ENCODE data around the gene TULP1. TPM values are rescaled to one million over a fixed set of nuclear protein-coding genes. Genes with fewer than 3 reads are reported as not detected.
A peak's percentile ranks its signal among the peaks of the same experiment; 100 is the strongest.

TULP1 gene
- total RNA-seq, 2 experiments from 2014 or later, result not detected

DNA sequence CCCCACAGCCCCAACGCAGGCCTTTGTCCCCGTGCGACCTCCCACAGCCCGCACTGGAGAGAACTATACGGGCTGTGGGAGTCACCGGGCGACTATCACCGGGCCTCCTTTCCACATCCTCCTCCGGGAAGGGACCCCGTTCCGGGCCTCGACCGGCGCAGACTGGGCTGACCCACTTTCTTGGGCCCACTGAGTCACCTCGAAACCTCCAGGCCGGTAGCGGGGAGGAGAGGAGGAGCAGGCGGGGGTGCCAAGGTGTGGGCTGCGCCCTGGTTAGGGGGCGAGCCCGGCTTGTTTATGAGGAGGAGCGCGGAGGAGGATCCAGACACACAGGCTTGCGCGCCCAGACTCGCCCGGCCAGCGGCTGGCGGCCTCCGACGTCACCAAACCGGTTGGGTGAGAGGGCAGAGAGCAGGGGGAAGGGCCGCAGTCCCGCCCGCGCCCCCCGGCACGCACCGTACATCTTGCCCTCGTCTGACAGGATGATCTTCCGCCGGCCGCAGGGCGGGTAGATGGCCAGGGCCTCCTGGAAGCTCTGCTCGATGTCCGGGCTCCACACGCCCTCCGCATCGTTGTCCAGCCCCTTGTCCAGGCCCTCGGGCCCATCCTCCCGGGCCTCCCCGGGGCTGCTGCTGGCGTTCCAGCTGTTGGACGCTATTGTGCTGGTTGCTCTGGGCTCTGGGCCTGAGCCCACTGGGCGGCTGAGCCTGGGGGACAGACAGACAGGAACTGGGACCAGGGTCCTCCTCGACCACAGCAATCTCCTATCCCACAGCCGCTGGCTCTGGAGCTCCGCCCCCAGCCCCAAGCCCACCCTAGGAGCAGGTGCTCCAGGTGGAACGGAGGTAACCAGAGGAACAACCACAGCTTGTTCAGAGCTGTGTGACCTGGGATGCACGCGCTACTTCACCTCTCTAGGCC, 26.4 kb downstream of the TULP1 start:
- peaks cover 4% of the 10 kb centered on the region for H3K4me1 Mint-ChIP-seq
- DNase-seq, result no peak
- H3K36me3 Mint-ChIP-seq, result no peaks in the 10 kb centered on the region
- H3K4me3 Mint-ChIP-seq, result no peak overlapping the region
- no peak overlapping the region for H3K27ac Mint-ChIP-seq
- no peaks in the 10 kb centered on the region for H3K9me3 Mint-ChIP-seq
- H3K27me3 Mint-ChIP-seq, result peaks cover 2% of the 10 kb centered on the region

GRCh38 chr6:35485402-35485877, 27.3 kb downstream of the TULP1 start:
- Mint-ChIP-seq H3K36me3 (no peaks in the 10 kb centered on the region), H3K27me3 (no peaks in the 10 kb centered on the region), H3K4me1 (peaks cover 4% of the 10 kb centered on the region), H3K4me3 (no peak overlapping the region), H3K9me3 (no peaks in the 10 kb centered on the region), H3K27ac (no peak overlapping the region)
- DNase-seq, result no peak

DNA sequence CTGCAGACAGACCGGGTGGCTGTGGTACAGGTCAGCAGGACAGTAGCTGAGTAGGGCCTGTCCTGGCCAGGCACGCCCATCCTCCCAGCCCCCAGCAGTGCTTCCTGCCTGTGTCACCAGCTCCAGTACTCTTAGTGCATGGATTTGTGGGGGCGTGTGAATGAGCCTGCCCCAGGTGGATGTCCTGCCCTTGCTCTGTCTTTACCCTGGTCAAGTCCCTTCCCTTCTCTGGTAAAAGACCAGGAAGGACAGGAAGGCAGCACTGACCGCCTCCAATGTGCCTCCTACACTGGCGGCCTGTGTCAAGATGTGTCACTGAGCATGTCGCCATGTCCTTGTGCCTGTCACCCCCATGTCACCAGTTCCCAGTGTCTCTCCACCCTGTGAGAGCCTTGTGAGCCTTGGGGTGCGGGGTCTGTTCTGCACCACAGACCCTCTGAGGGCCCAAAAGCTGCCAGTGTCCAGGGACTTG, 27.7 kb downstream of the TULP1 start:
- DNase-seq, result no peak
- H3K27me3 Mint-ChIP-seq, result no peaks in the 10 kb centered on the region
- peaks cover 4% of the 10 kb centered on the region for H3K4me1 Mint-ChIP-seq
- H3K4me3 Mint-ChIP-seq, result no peak overlapping the region
- no peaks in the 10 kb centered on the region for H3K36me3 Mint-ChIP-seq
- H3K27ac Mint-ChIP-seq, result no peak overlapping the region
- H3K9me3 Mint-ChIP-seq, result no peaks in the 10 kb centered on the region

DNA sequence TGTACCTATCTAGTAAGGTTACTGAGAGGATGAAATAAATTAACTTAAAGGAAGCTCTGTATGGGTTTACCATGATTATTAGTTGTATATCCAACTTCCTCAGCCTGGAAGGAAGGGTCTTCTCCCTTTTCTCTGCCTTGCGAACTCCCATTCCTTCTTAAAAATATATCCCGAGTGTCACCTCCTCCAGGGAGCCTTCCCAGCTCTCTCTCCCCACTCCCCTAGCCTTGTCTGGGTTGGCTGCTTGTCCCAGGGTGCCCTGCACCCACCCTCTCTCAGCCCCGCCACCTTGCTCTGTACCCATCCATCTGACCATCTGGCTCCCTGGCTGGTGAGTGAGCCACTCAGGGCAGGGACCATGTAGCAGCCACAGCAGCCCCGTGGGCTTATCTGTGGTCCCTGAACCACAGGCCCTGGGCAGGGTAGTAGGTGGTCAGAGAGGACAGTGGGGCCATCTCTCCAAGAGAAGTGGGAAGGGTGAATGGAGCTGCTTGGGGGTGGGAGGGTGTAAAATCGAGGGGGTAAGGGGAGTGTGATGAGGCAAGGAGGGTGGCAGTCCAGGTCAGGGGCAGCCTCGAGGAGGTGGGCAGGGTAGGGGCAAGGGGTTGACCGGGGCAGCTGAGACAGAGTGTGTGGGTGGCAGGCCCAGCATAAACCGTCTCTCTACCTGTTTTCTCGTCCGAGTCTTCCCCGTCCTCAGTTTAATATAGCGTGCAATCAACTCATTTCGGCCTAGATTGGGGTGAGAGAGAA, 28.6 kb downstream of the TULP1 start:
- DNase-seq, result no peak
- H3K27me3 Mint-ChIP-seq, result no peaks in the 10 kb centered on the region
- H3K4me3 Mint-ChIP-seq, result no peak overlapping the region
- H3K27ac Mint-ChIP-seq, result no peak overlapping the region
- no peaks in the 10 kb centered on the region for H3K36me3 Mint-ChIP-seq
- H3K9me3 Mint-ChIP-seq, result no peaks in the 10 kb centered on the region
- peaks cover 4% of the 10 kb centered on the region for H3K4me1 Mint-ChIP-seq

DNA sequence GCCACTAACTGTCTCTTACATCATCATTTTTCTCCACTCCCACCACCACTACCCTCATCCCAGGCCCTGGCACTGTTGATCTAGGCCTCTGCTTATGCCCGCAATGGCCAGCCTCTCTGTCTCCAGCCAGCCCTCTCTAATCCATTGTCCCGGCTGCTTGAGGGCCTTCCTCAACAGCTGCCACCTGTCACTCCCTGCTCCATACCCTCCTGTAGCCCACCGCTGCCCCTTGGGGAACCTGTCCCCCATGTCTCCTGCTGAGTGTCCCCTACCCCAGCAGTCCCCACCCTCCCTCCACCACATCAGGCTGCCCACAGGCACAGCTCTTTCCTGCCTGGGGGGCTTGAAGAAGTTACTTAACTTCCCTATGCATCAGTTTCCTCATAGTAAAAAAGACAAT, 29.2 kb downstream of the TULP1 start:
- Mint-ChIP-seq H3K4me1 (peaks cover 4% of the 10 kb centered on the region), H3K36me3 (no peaks in the 10 kb centered on the region), H3K4me3 (no peak overlapping the region), H3K9me3 (no peaks in the 10 kb centered on the region), H3K27me3 (no peaks in the 10 kb centered on the region), H3K27ac (no peak overlapping the region)
- no peak for DNase-seq

- no peak overlapping the region for H3K4me3 Mint-ChIP-seq
- peaks cover 4% of the 10 kb centered on the region for H3K4me1 Mint-ChIP-seq
- no peaks in the 10 kb centered on the region for H3K27me3 Mint-ChIP-seq
- H3K36me3 Mint-ChIP-seq, result no peaks in the 10 kb centered on the region
- H3K9me3 Mint-ChIP-seq, result no peaks in the 10 kb centered on the region
- no peak overlapping the region for H3K27ac Mint-ChIP-seq
- no peak for DNase-seq
These were observed 29.6 kb downstream of the TULP1 start for GRCh38 chr6:35483062-35483461.

GRCh38 chr6:35481226-35481625, 31.5 kb downstream of the TULP1 start:
- Mint-ChIP-seq H3K27ac (no peak overlapping the region), H3K27me3 (no peaks in the 10 kb centered on the region), H3K9me3 (no peaks in the 10 kb centered on the region), H3K4me3 (no peak overlapping the region), H3K36me3 (no peaks in the 10 kb centered on the region), H3K4me1 (no peaks in the 10 kb centered on the region)
- no peak for DNase-seq

- Mint-ChIP-seq H3K36me3 (no peaks in the 10 kb centered on the region), H3K9me3 (no peaks in the 10 kb centered on the region), H3K27ac (no peak overlapping the region), H3K27me3 (no peaks in the 10 kb centered on the region), H3K4me3 (no peak overlapping the region), H3K4me1 (peaks cover 3% of the 10 kb centered on the region)
- no peak for DNase-seq
These were observed 32.5 kb downstream of the TULP1 start for GRCh38 chr6:35480176-35480575.

DNA sequence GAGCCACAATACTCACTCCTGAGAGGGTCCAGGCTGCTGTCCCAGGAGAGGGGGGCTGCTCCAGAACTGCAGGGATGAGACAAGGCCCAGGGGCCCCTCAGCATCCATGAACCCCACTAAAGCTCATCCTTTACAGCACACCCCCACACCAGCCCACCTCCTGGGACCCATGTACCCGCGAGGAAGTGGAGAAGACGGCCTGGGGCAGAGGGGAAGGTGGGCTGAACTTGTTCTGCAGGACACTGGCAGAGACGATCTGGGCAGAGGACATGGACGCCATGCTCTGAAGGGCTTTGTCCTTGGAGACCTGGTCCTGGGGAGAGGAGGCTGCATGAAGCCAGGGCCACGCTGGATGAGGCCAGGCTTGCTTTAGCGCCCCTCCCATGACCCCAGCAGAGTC, 34.4 kb downstream of the TULP1 start:
- H3K27ac Mint-ChIP-seq, result no peak overlapping the region
- DNase-seq, result no peak
- H3K27me3 Mint-ChIP-seq, result no peaks in the 10 kb centered on the region
- no peak overlapping the region for H3K4me3 Mint-ChIP-seq
- peaks cover under 1% of the 10 kb centered on the region for H3K36me3 Mint-ChIP-seq
- no peaks in the 10 kb centered on the region for H3K9me3 Mint-ChIP-seq
- peaks cover 6% of the 10 kb centered on the region for H3K4me1 Mint-ChIP-seq

DNA sequence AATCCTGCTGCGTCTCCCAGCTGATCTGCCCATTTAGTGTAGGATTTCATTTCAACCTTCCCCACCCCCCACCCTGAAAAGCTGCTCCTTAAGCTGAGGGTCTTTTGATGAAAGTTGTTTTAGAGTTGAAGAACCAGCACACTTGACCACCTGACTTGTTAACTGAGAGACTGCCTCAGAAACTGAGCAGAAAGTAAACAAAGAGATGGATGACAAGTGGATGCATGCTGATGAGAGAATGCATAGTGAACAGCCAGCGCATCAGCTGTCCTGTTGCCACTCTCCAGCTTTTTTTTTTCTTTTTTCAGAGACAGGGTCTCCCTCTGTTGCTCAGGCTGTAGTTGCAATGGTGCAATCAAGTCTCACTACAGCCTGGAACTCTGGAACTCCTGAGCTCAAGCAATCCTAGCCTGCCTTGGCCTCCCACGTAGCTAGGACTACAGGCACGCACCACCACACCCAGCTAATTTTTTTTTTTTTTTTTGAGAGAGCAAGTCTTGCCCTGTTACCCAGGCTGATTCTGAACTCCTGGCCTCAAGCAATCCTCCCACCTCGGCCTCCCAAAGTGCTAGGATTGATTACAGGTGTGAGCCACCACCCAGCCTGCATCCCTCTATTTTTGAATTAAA, 35.0 kb downstream of the TULP1 start:
- Mint-ChIP-seq H3K4me3 (no peak overlapping the region), H3K4me1 (peaks cover 6% of the 10 kb centered on the region), H3K36me3 (peaks cover 6% of the 10 kb centered on the region), H3K27ac (no peak overlapping the region), H3K27me3 (no peaks in the 10 kb centered on the region), H3K9me3 (no peaks in the 10 kb centered on the region)
- no peak for DNase-seq

DNA sequence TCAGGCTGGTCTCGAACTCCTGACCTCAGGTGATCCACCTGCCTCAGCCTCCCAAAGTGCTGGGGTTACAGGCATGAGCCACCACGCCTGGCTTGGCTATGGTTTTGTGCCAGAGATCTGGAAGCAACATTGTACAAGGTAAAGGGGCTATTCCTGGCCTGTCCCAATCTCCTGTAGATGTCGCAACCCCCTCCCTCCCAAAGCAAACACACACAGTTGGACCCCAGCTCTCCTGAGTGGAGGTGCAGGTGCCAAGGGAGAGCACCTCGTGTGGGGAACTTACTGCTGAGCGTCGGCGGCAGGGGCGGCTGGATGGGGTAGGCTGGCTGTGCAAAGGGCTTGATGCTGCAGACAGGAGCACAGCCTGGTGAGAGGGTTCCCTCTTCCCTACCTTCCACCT, 35.7 kb downstream of the TULP1 start:
- Mint-ChIP-seq H3K27ac (no peak overlapping the region), H3K4me3 (no peak overlapping the region), H3K9me3 (no peaks in the 10 kb centered on the region), H3K36me3 (peaks cover 9% of the 10 kb centered on the region), H3K4me1 (peaks cover 10% of the 10 kb centered on the region), H3K27me3 (peaks cover 2% of the 10 kb centered on the region)
- DNase-seq, result no peak

- H3K27ac Mint-ChIP-seq, result no peak overlapping the region
- H3K36me3 Mint-ChIP-seq, result peaks cover 20% of the 10 kb centered on the region
- H3K4me1 Mint-ChIP-seq, result peaks cover 20% of the 10 kb centered on the region
- no peak for DNase-seq
- no peak overlapping the region for H3K4me3 Mint-ChIP-seq
- no peaks in the 10 kb centered on the region for H3K9me3 Mint-ChIP-seq
- H3K27me3 Mint-ChIP-seq, result peaks cover 6% of the 10 kb centered on the region
These were observed 36.7 kb downstream of the TULP1 start for GRCh38 chr6:35476004-35476403.

GRCh38 chr6:35475573-35475972, 37.1 kb downstream of the TULP1 start:
- H3K27ac Mint-ChIP-seq, result peak overlapping the region; percentile 20
- H3K9me3 Mint-ChIP-seq, result peaks cover 1% of the 10 kb centered on the region
- no peak overlapping the region for H3K4me3 Mint-ChIP-seq
- peaks cover 8% of the 10 kb centered on the region for H3K27me3 Mint-ChIP-seq
- no peak for DNase-seq
- H3K36me3 Mint-ChIP-seq, result peaks cover 24% of the 10 kb centered on the region
- H3K4me1 Mint-ChIP-seq, result peaks cover 24% of the 10 kb centered on the region

GRCh38 chr6:35474942-35475570, 37.6 kb downstream of the TULP1 start:
- peaks cover 29% of the 10 kb centered on the region for H3K36me3 Mint-ChIP-seq
- H3K9me3 Mint-ChIP-seq, result peaks cover 1% of the 10 kb centered on the region
- H3K4me1 Mint-ChIP-seq, result peaks cover 29% of the 10 kb centered on the region
- H3K27ac Mint-ChIP-seq, result peak overlapping the region; percentile 21
- no peak for DNase-seq
- H3K4me3 Mint-ChIP-seq, result no peak overlapping the region
- peaks cover 10% of the 10 kb centered on the region for H3K27me3 Mint-ChIP-seq

Measured in activated naive CD8-positive, alpha-beta T cell treated with anti-CD3 and anti-CD28 coated beads for 36 hours (primary cell).